Stimulated activated naive CD4-positive, alpha-beta T cell (primary cell): ENCODE measurements around the gene FMC1.
"Not testable (repeated sequence)": the region's sequence is repeated elsewhere in the genome, so short reads cannot be mapped to it uniquely, and the experiment has no call there.

Source experiments
- DNase-seq, 6 experiments: peaks; one replicate each; lab custom pipeline; 2025; lab: John Stamatoyannopoulos, UW

The FMC1 gene, protein sequence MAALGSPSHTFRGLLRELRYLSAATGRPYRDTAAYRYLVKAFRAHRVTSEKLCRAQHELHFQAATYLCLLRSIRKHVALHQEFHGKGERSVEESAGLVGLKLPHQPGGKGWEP

DNA sequence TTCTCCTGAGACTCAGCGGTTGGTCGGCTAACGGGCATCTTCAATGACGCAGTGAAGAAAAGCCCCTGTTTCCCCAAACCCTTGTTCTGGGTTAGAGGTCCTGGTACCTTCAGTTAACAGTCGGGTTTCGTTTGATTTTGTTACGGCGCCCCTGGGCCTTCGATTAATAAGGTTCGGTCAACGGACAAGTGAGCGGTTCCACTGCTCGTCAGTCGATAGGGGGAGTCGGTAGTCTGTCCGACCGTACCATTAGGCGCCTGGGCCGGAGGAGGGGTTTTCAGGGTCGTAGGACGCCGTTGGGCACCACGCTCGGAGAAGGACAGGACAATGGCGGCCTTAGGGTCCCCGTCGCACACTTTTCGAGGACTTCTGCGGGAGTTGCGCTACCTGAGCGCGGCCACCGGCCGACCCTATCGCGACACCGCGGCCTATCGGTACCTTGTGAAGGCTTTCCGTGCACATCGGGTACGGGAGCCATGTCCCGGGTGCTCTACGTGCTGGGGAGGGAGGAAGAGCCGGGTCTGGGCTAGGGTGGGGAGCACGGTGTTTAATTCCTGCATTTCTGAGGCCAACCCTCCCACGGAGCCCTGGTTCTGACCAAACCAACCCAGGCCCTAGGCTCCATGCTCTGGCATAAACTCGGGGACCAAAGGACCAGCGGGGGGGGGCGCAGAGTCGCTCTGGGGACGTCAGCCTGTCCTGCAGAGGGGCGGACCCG is at the start of gene FMC1:
Gene FMC1 (plus strand): TSS at position 280 of the 718 bp plus-strand sequence. CDS start 48 bp downstream, at position 328.
- DNase-seq: peak; percentile 80 to 97 (median 83)

DNA sequence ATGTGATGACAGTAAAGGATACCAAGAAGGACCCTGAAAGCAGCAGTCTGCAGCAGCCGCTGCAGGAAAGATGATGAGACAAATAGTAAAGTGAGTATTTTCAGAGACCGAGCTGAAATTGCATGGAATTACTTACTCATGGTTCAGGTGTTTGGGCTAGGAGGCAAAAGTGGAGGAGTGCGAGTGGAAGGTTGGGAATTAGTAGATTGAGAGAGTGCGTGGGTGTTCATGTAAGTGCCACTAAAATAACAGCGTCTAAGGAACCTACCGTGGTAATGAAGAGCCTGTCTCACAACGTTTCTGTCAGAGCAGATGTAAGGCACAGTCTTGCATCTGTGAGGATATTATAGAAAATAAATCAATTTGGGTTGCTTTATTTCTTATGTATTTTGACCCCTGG is 48.3 kb upstream of the FMC1 start:
- no peak for DNase-seq

GRCh38 chr7:139293534-139293933 is 47.6 kb upstream of the FMC1 start:
- DNase-seq: no peak

DNA sequence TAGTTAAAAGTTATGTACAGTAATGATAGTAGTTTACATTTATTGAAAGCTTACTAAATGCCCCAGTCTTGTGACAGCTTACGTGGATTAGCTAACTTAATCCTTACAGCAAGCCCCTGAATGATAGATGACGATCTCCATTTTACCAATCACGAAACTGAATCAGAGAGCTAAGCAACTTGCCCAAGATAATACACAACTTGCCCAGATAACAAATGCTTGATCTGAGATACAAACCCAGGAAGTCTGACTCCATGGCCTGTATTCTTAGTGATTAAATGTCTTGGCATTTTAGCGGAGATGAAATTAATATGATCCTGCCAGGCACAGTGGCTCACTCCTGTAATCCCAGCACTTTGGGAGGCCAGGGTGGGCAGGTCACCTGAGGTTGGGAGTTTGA is 46.9 kb upstream of the FMC1 start:
- no peak for DNase-seq

DNA sequence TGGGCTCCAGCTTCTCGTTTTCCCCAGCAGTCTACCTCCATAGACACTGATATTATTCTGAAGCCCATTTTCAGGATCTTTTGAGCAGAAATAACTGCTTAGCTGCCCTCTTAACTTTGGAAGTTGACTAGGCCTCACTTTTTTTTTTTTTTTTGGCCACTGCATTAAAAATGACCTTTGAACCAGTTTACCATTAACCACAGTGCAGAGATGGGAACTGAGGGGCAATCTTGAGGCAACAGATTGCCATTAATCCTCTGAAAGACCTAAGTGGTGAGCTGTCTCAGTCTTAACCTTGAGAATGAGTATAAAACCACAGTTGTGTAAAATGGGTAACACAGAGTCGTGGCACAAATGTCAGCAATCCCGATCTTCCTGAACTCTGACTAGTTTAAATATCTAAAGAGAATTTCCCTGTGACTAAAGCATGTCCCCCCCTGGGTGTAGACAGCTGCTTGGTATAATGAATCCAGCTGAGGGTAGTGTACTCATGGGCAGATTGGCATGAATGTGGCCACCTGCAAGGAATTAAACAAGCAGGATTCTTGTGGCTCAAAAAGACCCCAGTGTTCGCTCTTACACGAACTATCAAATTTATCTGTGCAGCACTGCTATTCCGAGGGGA is 46.1 kb upstream of the FMC1 start:
- DNase-seq: no peak

- DNase-seq: no peak
Measured at GRCh38 chr7:139297795-139298194, 43.3 kb upstream of the FMC1 start.

- DNase-seq: no peak
Measured at GRCh38 chr7:139299296-139299695, 41.8 kb upstream of the FMC1 start.

GRCh38 chr7:139300390-139300789 is 40.7 kb upstream of the FMC1 start:
- DNase-seq: no peak

GRCh38 chr7:139304517-139304916 is 36.6 kb upstream of the FMC1 start:
- no peak for DNase-seq

DNA sequence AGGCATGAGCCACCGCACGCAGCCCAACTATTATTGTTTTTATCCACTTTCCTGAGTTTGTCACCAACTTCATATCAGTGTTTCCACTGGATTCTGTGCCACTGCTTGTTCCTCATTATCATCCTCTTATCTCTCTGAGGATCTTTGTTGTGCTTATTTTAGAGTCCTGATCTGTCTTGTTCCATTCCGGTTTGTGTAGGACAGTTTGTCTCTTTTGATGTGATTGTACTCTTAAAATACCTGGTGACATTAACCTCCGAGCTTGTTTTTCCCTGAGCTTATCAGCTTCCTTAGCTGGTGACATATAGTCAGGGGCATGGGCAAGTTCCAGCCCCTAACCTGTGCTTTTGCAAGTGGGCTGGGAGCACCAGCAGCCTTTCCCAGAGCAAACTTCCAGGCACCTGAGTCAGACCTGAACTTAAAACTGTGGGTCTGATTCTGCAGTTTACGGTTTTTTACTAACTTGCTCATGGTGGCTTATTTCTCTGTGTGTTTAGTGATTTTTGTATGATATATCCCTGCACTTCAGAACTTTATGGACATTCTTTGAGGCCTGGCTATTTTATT is 23.1 kb upstream of the FMC1 start:
- DNase-seq: no peak

DNA sequence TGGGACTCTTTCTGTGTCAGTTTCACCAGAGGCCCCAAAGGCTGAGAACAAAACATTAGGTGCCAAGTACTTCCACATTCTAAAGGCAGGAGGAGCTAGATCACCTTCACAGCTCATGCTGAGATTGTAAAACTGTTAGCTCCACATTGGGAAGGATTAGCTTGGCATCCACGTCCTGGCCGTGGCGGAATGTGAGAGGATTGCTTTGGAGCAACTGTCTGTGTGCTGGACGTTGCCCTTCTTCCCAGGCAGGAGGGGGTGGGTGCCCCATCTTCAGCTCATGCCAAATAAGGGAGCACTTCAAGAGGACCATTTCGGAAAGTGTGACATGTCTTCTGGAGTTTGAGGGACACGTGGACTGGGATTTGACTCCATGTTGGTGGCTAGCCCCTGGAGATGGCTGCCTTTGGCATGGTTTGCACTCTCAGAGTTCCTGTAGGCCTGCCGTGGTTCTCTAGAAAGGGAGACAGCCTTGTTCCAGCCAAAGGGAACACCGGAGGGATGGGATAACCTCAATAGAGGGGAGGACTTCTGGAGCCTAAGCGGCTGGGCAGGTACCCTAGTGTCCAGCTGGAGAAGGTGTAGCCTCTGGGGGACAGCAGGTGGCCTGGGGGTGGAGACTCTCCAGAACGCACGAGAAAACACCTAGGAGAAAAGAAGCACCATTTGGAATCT is 19.9 kb upstream of the FMC1 start:
- DNase-seq: no peak

DNA sequence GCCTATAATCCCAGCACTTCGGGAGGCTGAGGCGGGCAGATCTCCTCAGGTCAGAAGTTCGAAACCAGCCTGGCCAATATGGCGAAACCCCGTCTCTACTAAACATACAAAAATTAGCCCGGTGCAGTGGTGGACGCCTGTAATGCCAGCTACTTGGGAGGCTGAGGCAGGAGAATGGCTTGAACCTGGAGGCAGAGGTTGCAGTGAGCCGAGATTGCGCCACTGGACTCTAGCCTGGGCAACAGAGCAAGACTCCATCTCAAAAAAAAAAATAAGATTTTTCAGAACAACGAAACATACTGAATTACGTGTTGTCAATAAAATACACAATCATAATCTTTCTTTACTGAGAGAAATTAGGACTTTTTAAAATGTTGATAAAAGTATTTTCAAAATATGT is 16.4 kb upstream of the FMC1 start:
- not testable (repeated sequence) for DNase-seq

- DNase-seq: no peak
Measured at GRCh38 chr7:139328375-139328774, 12.8 kb upstream of the FMC1 start.

- no peak for DNase-seq
Measured at GRCh38 chr7:139329119-139329518, 12.0 kb upstream of the FMC1 start.

GRCh38 chr7:139330333-139331030 is 10.7 kb upstream of the FMC1 start:
- no peak for DNase-seq

- DNase-seq: no peak
Measured at GRCh38 chr7:139332697-139333359, 8.3 kb upstream of the FMC1 start.

DNA sequence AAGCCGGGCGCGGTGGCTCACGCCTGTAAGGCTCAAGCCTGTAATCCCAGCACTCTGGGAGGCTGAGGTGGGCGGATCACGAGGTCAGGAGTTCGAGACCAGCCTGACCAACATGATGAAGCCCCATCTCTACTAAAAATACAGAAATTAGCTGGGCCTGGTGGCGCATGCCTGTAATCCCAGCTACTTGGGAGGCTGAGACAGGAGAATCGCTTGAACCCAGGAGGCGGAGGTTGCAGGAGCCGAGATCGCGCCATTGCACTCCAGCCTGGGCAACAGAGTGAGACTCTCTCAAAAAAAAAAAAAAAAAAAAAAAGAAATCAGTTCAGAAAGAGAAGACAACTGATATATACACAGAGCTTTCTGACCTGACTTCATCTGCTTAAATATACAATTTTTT is 7.7 kb upstream of the FMC1 start:
- DNase-seq: not testable (repeated sequence)

DNA sequence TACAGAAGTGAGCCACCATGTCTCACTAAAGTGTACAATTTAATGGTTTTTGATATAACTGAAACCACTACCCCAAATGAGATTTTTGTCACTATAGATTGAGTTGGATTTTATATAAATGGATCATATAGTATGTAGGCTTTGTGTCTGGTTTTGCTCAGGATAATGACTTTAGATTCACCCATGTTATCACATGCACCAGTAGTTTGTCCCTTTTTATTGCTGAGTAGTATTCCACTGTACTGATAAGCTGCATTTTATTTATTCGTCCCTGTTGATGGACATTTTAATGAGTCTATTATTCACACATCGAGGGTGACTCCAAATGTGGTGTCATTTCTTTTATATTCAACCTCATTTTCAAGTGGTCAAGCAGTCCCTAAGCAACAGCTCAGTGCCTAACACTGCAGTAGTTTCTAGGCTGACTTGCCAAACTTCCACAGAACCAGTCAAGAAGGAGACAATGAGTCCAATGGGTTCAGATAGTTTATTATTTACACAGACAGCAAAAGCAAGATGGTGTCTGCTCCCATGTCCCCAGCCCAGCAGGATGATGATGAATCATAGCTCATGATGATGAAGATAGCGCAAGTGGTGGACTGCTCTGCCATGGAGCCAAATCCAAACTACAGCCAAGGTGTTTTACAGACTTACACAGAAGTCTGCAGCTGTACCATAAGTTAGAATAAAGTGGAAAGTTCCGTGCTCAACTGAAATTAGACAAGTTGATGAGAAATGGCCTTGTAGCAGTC is 6.6 kb upstream of the FMC1 start:
- DNase-seq: no peak

DNA sequence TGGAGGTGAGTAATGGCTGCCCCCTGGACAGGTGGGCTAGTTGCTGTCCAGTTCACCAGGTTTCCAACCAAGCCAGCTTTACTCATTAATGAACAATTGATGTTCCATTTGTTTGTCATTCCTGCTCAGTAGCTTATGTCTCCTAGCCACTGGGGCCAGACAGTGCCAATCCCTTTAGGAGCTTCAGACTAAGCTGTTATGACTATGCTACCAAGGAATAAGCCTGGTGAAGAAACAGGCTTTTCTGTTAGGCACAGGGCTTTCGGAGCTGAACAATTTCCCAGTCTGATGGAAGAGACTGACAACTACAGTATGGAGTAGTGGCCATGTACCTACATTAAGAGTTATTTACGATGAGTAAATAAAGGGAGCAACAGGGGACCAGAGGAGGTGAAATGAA is 2.1 kb upstream of the FMC1 start:
- no peak for DNase-seq

- DNase-seq: no peak
Measured at GRCh38 chr7:139339698-139340036, 1.5 kb upstream of the FMC1 start.
